HEK293 (cell line): Measurements from ENCODE around the gene MARCKSL1.
A peak's percentile ranks its signal among the peaks of the same experiment; 100 is the strongest.

Experiments
- CTCF ChIA-PET: fragments of 350-600 bp; formaldehyde crosslinking; extraction: SDS; loops from one replicate; lab custom pipeline; 2021; ENCODE audit warnings: antibody characterized with exemption; lab: Yijun Ruan, JAX
- POLR2A ChIA-PET: fragments of 300-600 bp; formaldehyde crosslinking; extraction: SDS; loops from one replicate; lab custom pipeline; 2020; ENCODE audit warnings: antibody characterized with exemption, inconsistent platforms; lab: Yijun Ruan, JAX
- H3K27ac ChIP-seq: fragments of 200-500 bp; sonication (Bioruptor generic); 2 replicates; pipeline ENCODE4 v1.5.1; 2014; ENCODE audit warnings: low read depth, low read length, control low read depth, inconsistent platforms; ENCODE audit errors: extremely low read depth
- H3K36me3 ChIP-seq, 2 experiments: fragments of 200-500 bp in 1 of 2; sonication (Bioruptor generic) in 1 of 2; 1 replicate in 1 of 2; 2 replicates in 1 of 2; pipeline ENCODE4 v1.5.1; 2014 to 2017; ENCODE audit warnings: inconsistent platforms in 2 of 2, low read length in 2 of 2; ENCODE audit not compliant: control insufficient read depth in 2 of 2, insufficient read depth in 1 of 2
- H3K4me1 ChIP-seq: fragments of 200-500 bp; sonication (Bioruptor generic); 2 replicates; pipeline ENCODE4 v1.5.1; 2014; ENCODE audit warnings: mild to moderate bottlenecking, low read length, inconsistent platforms; ENCODE audit not compliant: control insufficient read depth, insufficient read depth
- H3K4me3 ChIP-seq: 2 replicates; pipeline ENCODE4 v1.5.1; 2011; ENCODE audit warnings: low read depth, mild to moderate bottlenecking, control low read depth, low read length, moderate library complexity
- H3K9me3 ChIP-seq: fragments of 200-500 bp; sonication (Bioruptor generic); 2 replicates; pipeline ENCODE4 v1.5.1; 2014; ENCODE audit warnings: low read depth, low read length, inconsistent platforms; ENCODE audit not compliant: control insufficient read depth, insufficient read depth
- GLI2 ChIP-seq: fragments of 450-650 bp; formaldehyde crosslinking; IDR thresholded peaks from 2 replicates; pipeline ENCODE4; 2017; ENCODE audit warnings: missing biosample characterization, missing genetic modification characterization, low read depth, borderline replicate concordance
- GLI4 ChIP-seq: fragments of 450-650 bp; formaldehyde crosslinking; IDR thresholded peaks from 2 replicates; pipeline ENCODE4 v1.5.1; 2016; ENCODE audit warnings: missing biosample characterization, missing genetic modification characterization
- KLF17 ChIP-seq: fragments of 450-650 bp; formaldehyde crosslinking; IDR thresholded peaks from 2 replicates; pipeline ENCODE4 v1.5.1; 2016; ENCODE audit warnings: missing biosample characterization, missing genetic modification characterization
- SCRT1 ChIP-seq: fragments of 450-650 bp; formaldehyde crosslinking; IDR thresholded peaks from 2 replicates; pipeline ENCODE4 v1.5.1; 2016; ENCODE audit warnings: missing biosample characterization, missing genetic modification characterization, borderline replicate concordance
- SCRT2 ChIP-seq: fragments of 450-650 bp; formaldehyde crosslinking; IDR thresholded peaks from 2 replicates; pipeline ENCODE4 v1.5.1; 2016; ENCODE audit warnings: missing biosample characterization, missing genetic modification characterization
- ZBTB17 ChIP-seq: fragments of 450-650 bp; formaldehyde crosslinking; IDR thresholded peaks from 2 replicates; pipeline ENCODE4 v1.5.1; 2016; ENCODE audit warnings: missing biosample characterization, missing genetic modification characterization
- ZFP37 ChIP-seq: fragments of 450-650 bp; formaldehyde crosslinking; IDR thresholded peaks from 2 replicates; pipeline ENCODE4 v1.5.1; 2016; ENCODE audit warnings: missing biosample characterization, missing genetic modification characterization
- ZNF114 ChIP-seq: fragments of 450-650 bp; formaldehyde crosslinking; IDR thresholded peaks from 2 replicates; pipeline ENCODE4 v1.5.0; 2017; ENCODE audit warnings: missing biosample characterization, missing genetic modification characterization
- ZNF133 ChIP-seq: fragments of 450-650 bp; formaldehyde crosslinking; IDR thresholded peaks from 2 replicates; pipeline ENCODE4 v1.5.1; 2016; ENCODE audit warnings: missing biosample characterization, missing genetic modification characterization
- ZNF426 ChIP-seq: fragments of 450-650 bp; formaldehyde crosslinking; IDR thresholded peaks from 2 replicates; pipeline ENCODE4 v1.5.1; 2017; ENCODE audit warnings: missing biosample characterization, missing genetic modification characterization, mild to moderate bottlenecking, inconsistent platforms, moderate library complexity
- ZNF449 ChIP-seq: fragments of 450-650 bp; formaldehyde crosslinking; IDR thresholded peaks from 2 replicates; pipeline ENCODE4 v1.5.1; 2017; ENCODE audit warnings: missing biosample characterization, mild to moderate bottlenecking, missing genetic modification characterization, moderate library complexity
- ZNF530 ChIP-seq: fragments of 450-650 bp; formaldehyde crosslinking; IDR thresholded peaks from 2 replicates; pipeline ENCODE4 v1.5.1; 2016; ENCODE audit warnings: low read depth, missing biosample characterization, missing genetic modification characterization
- ZNF596 ChIP-seq: fragments of 450-650 bp; IDR thresholded peaks from 2 replicates; pipeline ENCODE4 v1.5.0; 2018; ENCODE audit warnings: missing biosample characterization, mild to moderate bottlenecking, missing genetic modification characterization, moderate library complexity
- ZNF600 ChIP-seq: fragments of 450-650 bp; formaldehyde crosslinking; IDR thresholded peaks from 2 replicates; pipeline ENCODE4 v1.5.1; 2016; ENCODE audit warnings: missing biosample characterization, missing genetic modification characterization
- TF ChIP-seq, protein P1 (sequence below): fragments of 450-650 bp; formaldehyde crosslinking; IDR thresholded peaks from 2 replicates; pipeline ENCODE4 v1.5.1; 2016; ENCODE audit warnings: missing biosample characterization, missing genetic modification characterization

Gene MARCKSL1

GRCh38 chr1:32331549-32331948 lies 4.5 kb downstream of the MARCKSL1 start:
- Histone ChIP-seq H3K4me1 (no peaks in the 10 kb centered on the region), H3K36me3 (peaks cover 8 to 84% of the 10 kb centered on the region in 2 experiments; a peak in 2 of 3 replicates), H3K9me3 (no peaks in the 10 kb centered on the region), H3K4me3 (no peak overlapping the region), H3K27ac (no peak overlapping the region)
- ChIA-PET POLR2A (interaction anchor here (1.0 to 3.2 kb wide), 5 partner anchors 10 to 63 kb away, joined by 3 to 14 read pairs (median 4); partner anchors contain the start of genes BSDC1 and HDAC1), CTCF (interaction anchor here (0.7 to 1.5 kb wide), 3 partner anchors 15 to 117 kb away, joined by 4 to 6 read pairs (median 4); partner anchors contain the start of gene FAM167B)
- TF ChIP-seq, protein P1, sequence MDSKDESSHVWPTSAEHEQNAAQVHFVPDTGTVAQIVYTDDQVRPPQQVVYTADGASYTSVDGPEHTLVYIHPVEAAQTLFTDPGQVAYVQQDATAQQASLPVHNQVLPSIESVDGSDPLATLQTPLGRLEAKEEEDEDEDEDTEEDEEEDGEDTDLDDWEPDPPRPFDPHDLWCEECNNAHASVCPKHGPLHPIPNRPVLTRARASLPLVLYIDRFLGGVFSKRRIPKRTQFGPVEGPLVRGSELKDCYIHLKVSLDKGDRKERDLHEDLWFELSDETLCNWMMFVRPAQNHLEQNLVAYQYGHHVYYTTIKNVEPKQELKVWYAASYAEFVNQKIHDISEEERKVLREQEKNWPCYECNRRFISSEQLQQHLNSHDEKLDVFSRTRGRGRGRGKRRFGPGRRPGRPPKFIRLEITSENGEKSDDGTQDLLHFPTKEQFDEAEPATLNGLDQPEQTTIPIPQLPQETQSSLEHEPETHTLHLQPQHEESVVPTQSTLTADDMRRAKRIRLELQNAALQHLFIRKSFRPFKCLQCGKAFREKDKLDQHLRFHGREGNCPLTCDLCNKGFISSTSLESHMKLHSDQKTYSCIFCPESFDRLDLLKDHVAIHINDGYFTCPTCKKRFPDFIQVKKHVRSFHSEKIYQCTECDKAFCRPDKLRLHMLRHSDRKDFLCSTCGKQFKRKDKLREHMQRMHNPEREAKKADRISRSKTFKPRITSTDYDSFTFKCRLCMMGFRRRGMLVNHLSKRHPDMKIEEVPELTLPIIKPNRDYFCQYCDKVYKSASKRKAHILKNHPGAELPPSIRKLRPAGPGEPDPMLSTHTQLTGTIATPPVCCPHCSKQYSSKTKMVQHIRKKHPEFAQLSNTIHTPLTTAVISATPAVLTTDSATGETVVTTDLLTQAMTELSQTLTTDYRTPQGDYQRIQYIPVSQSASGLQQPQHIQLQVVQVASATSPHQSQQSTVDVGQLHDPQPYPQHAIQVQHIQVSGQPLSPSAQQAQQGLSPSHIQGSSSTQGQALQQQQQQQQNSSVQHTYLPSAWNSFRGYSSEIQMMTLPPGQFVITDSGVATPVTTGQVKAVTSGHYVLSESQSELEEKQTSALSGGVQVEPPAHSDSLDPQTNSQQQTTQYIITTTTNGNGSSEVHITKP (tag by site-specific recombination), result 0 out of 2 replicates have a peak, but pooled peaks have one; percentile 32
- TF ChIP-seq SCRT1 (tag by site-specific recombination), result 0 out of 2 replicates have a peak, but pooled peaks have one; percentile 35
- TF ChIP-seq SCRT2, result peak; percentile 73
- TF ChIP-seq ZFP37, result no peak
- TF ChIP-seq ZBTB17 (tag by site-specific recombination), result 0 out of 2 replicates have a peak, but pooled peaks have one; percentile 9

- Histone ChIP-seq H3K4me1 (no peaks in the 10 kb centered on the region), H3K9me3 (no peaks in the 10 kb centered on the region), H3K4me3 (no peak overlapping the region), H3K36me3 (peaks cover 15 to 92% of the 10 kb centered on the region in 2 experiments), H3K27ac (no peak overlapping the region)
- CTCF ChIA-PET, result interaction anchor here (0.6 to 1.5 kb wide), 4 partner anchors 16 to 190 kb away, joined by 4 to 6 read pairs (median 5); partner anchors contain the start of gene FAM167B
- POLR2A ChIA-PET, result interaction anchor here (0.6 to 3.2 kb wide), 3 partner anchors 29 to 92 kb away, joined by 3 to 13 read pairs (median 5); partner anchors contain the start of gene HDAC1
- TF ChIP-seq GLI2 (tag by site-specific recombination), result no peak
- no peak for TF ChIP-seq ZNF596 (tag by site-specific recombination)
- no peak for TF ChIP-seq ZNF114
- no peak for TF ChIP-seq ZNF449 (tag by site-specific recombination)
- peak; percentile 61 for TF ChIP-seq ZNF600 (tag by site-specific recombination)
- TF ChIP-seq KLF17, result no peak
- TF ChIP-seq ZNF530, result no peak
- no peak for TF ChIP-seq ZNF133 (tag by site-specific recombination)
Measured at GRCh38 chr1:32330558-32331151, 5.4 kb downstream of the MARCKSL1 start.

DNA sequence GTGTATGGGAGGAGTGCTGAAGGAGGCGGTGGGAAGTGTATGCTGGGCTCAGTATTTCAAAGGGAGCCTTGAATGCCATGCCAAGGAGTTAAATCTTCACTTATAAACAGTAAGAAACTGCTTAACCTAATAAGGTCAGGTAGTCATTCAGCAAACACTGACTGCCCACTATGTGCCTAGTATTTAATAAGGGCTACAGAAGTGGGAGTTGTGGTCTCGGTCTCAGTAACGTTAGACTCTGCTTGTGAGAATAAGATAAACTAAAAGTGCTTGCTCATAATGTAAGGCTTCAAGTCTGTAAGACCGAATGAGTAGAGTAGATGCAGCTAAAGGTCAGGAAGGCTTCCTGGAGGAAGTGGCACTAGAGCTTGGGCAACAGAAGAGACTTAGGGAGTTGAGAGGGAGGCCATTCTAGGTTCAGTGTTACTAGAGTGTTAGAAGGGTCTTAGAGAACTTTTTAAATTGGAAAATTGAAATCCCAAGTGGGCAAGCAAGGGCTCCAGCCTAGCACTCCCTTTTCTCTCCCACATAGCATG lies 6.0 kb downstream of the MARCKSL1 start:
- Histone ChIP-seq H3K27ac (no peak overlapping the region), H3K4me1 (no peaks in the 10 kb centered on the region), H3K9me3 (no peaks in the 10 kb centered on the region), H3K36me3 (peaks cover 17 to 98% of the 10 kb centered on the region in 2 experiments), H3K4me3 (no peak overlapping the region)
- ChIA-PET CTCF (interaction anchor here (0.7 to 1.5 kb wide), 3 partner anchors 82 to 114 kb away, joined by 3 to 4 read pairs (median 3); partner anchors contain the start of gene FAM167B), POLR2A (interaction anchor here (0.6 kb wide), 1 partner anchor 93 kb away, joined by 3 read pairs; no protein-coding TSS in a partner anchor)
- no peak for TF ChIP-seq ZNF426 (tag by site-specific recombination)
- TF ChIP-seq GLI4, result 0 out of 2 replicates have a peak, but pooled peaks have one; percentile 40
